Embryonic facial prominence (tissue), 1 donor: ENCODE measurements around the gene ANGPTL1.

Experiments
- DNase-seq: peaks from one replicate; pipeline ENCODE4 v3.0.0-alpha.2; 2016; ENCODE audit errors: extremely low spot score

The ANGPTL1 gene, protein sequence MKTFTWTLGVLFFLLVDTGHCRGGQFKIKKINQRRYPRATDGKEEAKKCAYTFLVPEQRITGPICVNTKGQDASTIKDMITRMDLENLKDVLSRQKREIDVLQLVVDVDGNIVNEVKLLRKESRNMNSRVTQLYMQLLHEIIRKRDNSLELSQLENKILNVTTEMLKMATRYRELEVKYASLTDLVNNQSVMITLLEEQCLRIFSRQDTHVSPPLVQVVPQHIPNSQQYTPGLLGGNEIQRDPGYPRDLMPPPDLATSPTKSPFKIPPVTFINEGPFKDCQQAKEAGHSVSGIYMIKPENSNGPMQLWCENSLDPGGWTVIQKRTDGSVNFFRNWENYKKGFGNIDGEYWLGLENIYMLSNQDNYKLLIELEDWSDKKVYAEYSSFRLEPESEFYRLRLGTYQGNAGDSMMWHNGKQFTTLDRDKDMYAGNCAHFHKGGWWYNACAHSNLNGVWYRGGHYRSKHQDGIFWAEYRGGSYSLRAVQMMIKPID

DNA sequence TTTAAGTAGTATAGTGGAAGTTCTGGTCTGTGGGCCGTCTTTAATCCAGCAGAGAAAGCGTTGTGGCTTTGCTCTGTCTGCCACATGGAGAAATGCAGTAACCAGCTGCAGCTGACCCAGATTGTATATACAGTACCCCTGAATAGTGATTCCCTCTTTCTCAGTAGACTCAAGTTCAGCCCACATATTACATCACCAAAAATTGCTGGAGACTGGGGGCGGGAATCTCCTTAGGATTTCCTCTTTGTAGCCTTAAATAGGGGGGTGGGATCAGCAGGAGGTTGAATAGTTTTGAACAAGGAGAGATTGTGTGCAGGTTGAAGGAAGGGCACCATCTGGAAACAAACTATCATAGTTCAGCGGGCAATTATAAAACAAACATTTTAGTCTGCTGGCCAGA lies at the start of gene ANGPTL1:
TSS of gene ANGPTL1 (minus strand) at position 134 of the 400 bp plus-strand sequence. CDS start 5,301 bp downstream, outside the sequence.
- peak; percentile 67 for DNase-seq

DNA sequence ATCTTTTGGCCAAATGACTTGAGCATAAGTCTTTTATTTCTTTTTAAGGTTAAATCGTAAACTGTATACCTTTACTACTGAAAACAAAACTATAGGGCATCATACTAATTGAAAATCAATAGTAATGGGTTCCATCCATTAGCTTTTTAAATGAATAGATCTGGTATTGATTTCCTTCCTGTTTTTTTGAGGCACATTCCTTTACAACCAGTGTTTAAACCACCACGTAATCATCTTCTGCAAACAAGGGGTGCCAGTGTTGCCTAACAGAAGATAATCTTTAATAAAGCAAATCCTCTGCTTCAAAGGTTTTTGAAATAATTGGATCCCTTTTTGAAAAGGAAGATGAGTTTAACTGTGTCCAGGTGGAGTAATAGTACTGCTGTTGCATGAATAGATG lies 48.7 kb upstream of the ANGPTL1 start:
- no peak for DNase-seq

GRCh38 chr1:178918955-178919354 lies 48.1 kb upstream of the ANGPTL1 start:
- DNase-seq = no peak

- DNase-seq = no peak
Observed at GRCh38 chr1:178918308-178918707, 47.4 kb upstream of the ANGPTL1 start.

DNA sequence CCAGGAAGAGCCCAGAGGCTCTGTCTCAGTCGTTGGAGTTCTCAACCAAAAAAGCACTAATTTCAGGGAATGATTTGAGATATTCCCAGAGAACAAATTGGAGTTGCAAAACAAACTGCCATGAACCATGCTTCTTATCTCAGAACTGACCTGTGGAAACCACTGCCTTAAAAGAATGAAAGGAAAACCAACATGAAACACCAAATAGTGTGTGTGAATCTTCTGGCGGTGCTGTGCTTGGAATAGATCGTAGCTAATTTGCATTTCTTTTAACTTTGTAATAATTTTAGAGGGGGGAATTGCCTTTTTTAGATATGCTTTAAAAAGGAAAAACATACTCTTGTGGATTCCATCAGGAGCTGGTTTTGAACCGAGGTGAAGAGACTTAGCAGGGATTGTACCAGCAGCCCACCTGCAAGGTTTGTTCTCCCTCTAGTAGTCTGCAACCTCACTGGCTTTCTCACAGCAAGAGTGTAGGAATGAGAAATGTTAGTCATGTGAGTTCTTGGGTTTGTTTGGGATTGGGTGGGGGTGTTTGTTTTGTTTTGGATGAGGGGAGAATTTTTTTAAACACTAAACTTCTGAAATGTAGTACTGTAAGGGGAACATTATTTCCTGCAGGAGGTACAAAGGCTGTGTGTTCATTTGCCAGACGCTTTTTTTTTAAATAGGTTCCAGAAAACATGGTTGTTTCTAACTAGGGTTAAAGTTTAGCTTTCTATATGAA lies 45.7 kb upstream of the ANGPTL1 start:
- no peak for DNase-seq

DNA sequence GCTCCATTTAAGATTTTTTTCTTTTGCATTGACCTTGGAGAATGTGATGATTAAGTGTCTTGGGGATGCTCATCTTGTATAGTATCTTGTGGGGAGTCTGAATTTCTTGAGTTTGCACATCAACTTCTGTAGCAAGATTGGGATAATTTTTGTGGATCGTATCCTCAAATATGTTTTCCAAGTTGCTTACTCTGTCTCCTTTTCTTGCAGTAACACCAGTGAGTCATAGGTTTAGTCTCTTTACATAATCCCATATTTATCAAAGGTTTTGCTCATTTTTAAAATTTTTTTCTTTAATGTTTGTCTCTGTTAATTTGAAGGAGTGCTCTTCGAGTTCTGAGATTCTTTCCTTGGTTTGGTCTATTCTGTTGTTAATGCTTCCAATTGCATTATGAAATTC lies 41.7 kb upstream of the ANGPTL1 start:
- DNase-seq = no peak

DNA sequence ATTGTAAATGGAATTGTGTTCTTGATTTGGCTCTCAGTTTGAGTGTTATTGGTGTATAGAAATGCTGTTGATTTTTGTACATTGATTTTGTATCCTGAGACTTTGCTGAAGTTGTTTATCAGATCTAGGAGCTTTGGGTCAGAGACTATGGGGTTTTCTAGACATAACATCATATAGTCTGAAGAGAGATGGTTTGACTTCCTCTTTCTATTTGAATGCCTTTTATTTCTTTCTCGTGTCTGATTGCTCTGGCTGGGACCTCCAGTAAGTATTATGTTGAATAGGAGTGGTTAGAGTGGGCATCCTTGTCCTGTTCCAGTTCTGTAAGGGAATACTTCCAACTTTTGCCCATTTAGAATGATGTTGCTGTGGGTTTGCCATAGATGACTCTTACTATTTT lies 39.1 kb upstream of the ANGPTL1 start:
- no peak for DNase-seq

DNA sequence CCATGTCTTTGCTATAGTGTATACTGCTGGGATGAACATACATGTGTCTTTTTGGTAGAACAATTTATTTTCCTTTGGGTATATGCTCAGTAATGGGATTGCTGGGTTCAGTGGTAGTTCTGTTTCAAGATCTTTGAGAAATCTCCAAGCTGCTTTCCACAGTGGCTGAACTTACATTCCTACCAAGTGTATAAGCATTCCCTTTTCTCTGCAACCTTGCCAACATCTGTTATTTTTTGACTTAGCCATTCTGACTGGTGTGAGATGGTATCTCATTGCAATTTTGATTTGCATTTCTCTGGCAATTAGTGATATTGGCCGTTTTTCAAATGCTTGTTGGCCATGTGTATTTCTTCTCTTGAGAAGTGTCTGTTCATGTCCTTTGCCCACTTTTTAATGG lies 37.5 kb upstream of the ANGPTL1 start:
- DNase-seq = no peak

DNA sequence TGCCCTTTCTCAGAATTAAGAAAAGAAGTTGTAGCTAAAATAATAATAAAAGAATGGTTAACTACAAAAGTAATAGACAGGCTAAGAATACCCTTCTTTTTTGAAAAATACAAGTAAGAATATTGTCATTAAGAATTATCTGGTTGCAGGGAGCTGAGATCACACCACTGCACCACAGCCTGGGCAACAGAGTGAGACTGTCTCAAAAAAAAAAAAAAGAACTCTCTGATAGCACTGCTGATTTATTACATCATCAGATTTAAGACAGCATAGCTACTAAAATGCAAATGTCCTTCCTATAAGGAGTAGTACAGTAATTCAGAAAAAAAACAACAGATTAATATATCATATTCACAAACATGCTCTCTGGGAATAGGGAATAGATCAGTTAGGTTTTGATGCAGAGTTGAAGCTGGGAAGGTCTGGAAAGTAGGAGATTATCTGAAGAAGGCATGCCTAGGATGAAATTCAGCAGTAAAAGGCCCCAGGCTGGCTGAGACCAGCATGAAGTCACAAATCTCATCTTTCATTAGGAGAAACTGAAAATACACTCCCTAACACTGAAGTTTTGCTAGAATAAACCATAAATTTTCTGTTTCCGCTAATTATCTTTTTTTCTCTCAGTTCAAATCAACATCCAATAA lies 30.7 kb upstream of the ANGPTL1 start:
- no peak for DNase-seq

GRCh38 chr1:178899402-178899801 lies 28.5 kb upstream of the ANGPTL1 start:
- DNase-seq = no peak

DNA sequence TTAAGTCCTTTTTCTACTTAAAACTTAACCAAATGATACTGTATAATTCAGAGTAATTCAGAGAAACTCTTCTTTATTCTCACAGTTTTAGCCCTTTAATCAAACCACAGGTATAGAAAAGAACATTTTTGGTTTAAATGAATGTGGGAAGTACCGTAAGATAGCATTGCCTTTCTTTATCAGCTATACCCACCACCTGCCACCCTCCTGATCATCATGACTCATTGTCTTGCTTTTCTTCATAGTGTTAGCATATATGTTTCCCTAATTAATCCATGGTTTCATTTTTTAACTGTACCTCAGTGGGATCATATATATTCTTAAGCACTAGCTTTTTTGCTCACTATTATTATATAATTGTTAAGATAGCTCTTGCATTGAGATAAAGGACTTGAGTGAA lies 27.5 kb upstream of the ANGPTL1 start:
- DNase-seq = no peak

DNA sequence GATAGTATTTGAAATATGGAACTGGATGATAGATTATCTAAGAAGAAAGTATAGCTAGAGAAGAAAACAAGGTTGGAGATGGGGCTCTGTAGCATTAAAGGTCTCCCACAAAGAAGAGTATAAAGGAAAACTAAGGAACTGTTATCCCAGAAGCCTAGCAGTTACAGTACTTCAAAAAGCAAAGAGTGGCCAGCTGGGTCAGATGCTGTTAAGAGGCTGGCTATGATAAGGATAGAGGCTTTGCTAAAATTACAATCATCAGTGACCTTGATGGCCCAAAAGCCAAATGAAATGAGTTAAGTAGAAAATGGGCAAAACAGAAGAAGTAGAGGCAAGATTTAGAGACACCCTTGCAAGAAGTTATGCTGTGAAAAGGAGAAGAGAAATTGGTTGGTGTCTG lies 25.1 kb upstream of the ANGPTL1 start:
- no peak for DNase-seq

GRCh38 chr1:178886551-178886950 lies 15.7 kb upstream of the ANGPTL1 start:
- no peak for DNase-seq

DNA sequence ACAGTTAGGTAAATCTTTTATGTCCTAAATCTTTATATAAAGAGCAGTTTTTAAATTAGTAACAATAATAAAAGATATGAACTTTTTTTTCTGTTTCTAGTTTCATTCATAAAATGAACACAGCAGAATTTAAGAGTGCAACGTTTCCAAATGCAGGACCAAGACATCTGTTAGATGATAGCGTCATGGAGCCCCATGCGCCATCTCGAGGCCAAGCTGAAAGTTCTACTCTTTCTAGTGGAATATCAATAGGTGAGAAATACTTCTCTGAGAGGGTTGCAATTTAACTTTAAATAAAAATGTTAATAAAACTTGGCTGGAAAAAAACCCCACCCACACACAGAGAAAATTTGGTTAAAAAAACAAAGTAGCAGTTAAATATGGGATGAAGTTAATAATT lies 15.0 kb upstream of the ANGPTL1 start:
- DNase-seq = no peak

- DNase-seq = no peak
Observed at GRCh38 chr1:178881950-178882349, 11.1 kb upstream of the ANGPTL1 start.

DNA sequence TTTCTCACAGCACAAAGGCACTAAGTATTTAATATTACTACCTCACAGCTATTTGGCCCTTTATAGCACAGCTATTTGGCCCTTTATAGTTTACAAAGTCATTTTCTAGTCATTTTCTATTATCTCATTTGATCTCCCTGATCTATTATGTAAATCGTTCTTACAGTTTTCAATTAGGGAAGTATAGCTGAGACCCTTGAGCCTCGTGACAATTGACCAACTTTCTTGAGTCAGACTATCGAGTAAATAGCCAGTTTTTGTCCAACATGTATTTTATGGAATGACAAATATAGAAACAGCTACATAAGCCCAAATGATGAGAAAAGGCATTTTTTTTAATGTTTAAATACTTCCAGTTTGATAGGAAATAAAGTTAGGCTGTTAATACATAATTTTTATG lies 7.0 kb upstream of the ANGPTL1 start:
- no peak for DNase-seq

GRCh38 chr1:178875936-178876335 lies 5.1 kb upstream of the ANGPTL1 start:
- DNase-seq = no peak

GRCh38 chr1:178874966-178875365 lies 4.1 kb upstream of the ANGPTL1 start:
- DNase-seq = no peak

GRCh38 chr1:178871551-178872320 lies 859 bp upstream of the ANGPTL1 start:
- no peak for DNase-seq

GRCh38 chr1:178870221-178870620 lies 656 bp downstream of the ANGPTL1 start:
- DNase-seq = no peak

GRCh38 chr1:178869119-178869697 lies 1.7 kb downstream of the ANGPTL1 start:
- no peak for DNase-seq
